ENCODE data around the gene CMC4. TPM values are rescaled to one million over a fixed set of nuclear protein-coding genes. Genes with fewer than 3 reads are reported as not detected.

CMC4 gene
- total and polyA plus RNA-seq, 9 of the 15 experiments (the other 6 are each of a cell fraction or from before 2014, with no cell fraction given) = 3.5 to 16.9 (median 8.2) TPM

- TF ChIP-seq ZBTB9 (CRISPR knock-in tag; IDR thresholded peaks at IDR 0.05) (no peak), ZBTB43 (CRISPR knock-in tag; IDR thresholded peaks at IDR 0.05) (no peak), ZNF175 (CRISPR knock-in tag; IDR thresholded peaks at IDR 0.05; ENCODE audit: low read depth) (no peak), NKRF (IDR thresholded peaks at IDR 0.05; ENCODE audit: borderline replicate concordance) (peak; percentile 38; the same call in 1 of the 2 replicates), ZBED1 (IDR thresholded peaks at IDR 0.05) (no peak), FOXJ3 (CRISPR knock-in tag; IDR thresholded peaks at IDR 0.05) (no peak), ZFP1 (CRISPR knock-in tag; IDR thresholded peaks at IDR 0.05) (no peak), ZNF445 (CRISPR knock-in tag; IDR thresholded peaks at IDR 0.05; ENCODE audit: low read depth) (no peak), ZBTB40 (IDR thresholded peaks at IDR 0.05) (0 out of 2 replicates have a peak, but pooled peaks have one; percentile 18), ZBTB40 (CRISPR knock-in tag; IDR thresholded peaks at IDR 0.05) (no peak), EZH2 (IDR thresholded peaks at IDR 0.05; ENCODE audit: borderline replicate concordance, low read depth, low read length) (no peak), POLR2AphosphoS2 (IDR thresholded peaks at IDR 0.05; ENCODE audit: low read length) (no peak), POLR3A (IDR thresholded peaks at IDR 0.05; ENCODE audit: borderline replicate concordance, extremely low read depth, insufficient read depth, insufficient read length) (no peak), ZKSCAN3 (CRISPR knock-in tag; IDR thresholded peaks at IDR 0.05) (no peak), NFIC (IDR thresholded peaks at IDR 0.05) (peak; percentile 27)
Measured at GRCh38 chrX:155070975-155071693, at the start of gene CMC4, which contains the start of the genes BRCC3 and MTCP1 (continued).
